Osteoblast (primary cell): ENCODE data around the gene WWC1. TPM values are rescaled to one million over a fixed set of nuclear protein-coding genes. Genes with fewer than 3 reads are reported as not detected.

Experiments
- DNase-seq: peaks from one replicate; pipeline ENCODE4 v3.0.0; 2011; ENCODE audit warnings: low spot score, mixed read lengths; ENCODE audit not compliant: insufficient read length; ENCODE audit errors: missing footprints
- H2AFZ ChIP-seq: 2 replicates; pipeline ENCODE4 v1.6.0; 2011; ENCODE audit warnings: mild to moderate bottlenecking, low read length
- H3K27ac ChIP-seq: 2 replicates; pipeline ENCODE4 v1.5.1; 2011; ENCODE audit warnings: mild to moderate bottlenecking, low read depth, low read length, moderate library complexity
- H3K27me3 ChIP-seq: 2 replicates; pipeline ENCODE4 v1.6.0; 2012; ENCODE audit warnings: mild to moderate bottlenecking, control low read depth, inconsistent platforms, low read length, moderate library complexity; ENCODE audit not compliant: insufficient read depth
- H3K36me3 ChIP-seq: 2 replicates; pipeline ENCODE4 v1.5.1; 2011; ENCODE audit warnings: mild to moderate bottlenecking, low read length, control low read depth, moderate library complexity; ENCODE audit not compliant: insufficient read depth
- H3K4me1 ChIP-seq: 2 replicates; pipeline ENCODE4 v1.5.1; 2011; ENCODE audit warnings: mild to moderate bottlenecking, low read length, control low read depth, moderate library complexity; ENCODE audit not compliant: insufficient read depth
- H3K4me2 ChIP-seq: 2 replicates; pipeline ENCODE4 v1.6.0; 2011; ENCODE audit warnings: mild to moderate bottlenecking, low read length; ENCODE audit not compliant: insufficient read depth
- H3K4me3 ChIP-seq: fragments of 200-600 bp; sonication (generic); 3 replicates; pipeline ENCODE4 v1.5.1; 2012; ENCODE audit warnings: mild to moderate bottlenecking, low read length, inconsistent platforms; ENCODE audit not compliant: insufficient read depth
- H3K79me2 ChIP-seq: 2 replicates; pipeline ENCODE4 v1.6.0; 2012; ENCODE audit warnings: mild to moderate bottlenecking, low read length, control low read depth, inconsistent platforms; ENCODE audit not compliant: insufficient read depth
- H3K9me3 ChIP-seq: 2 replicates; pipeline ENCODE4 v1.5.1; 2011; ENCODE audit warnings: low read depth, low read length, control low read depth
- H4K20me1 ChIP-seq: 2 replicates; pipeline ENCODE4 v1.6.0; 2012; ENCODE audit warnings: mild to moderate bottlenecking, low read length, control low read depth; ENCODE audit not compliant: insufficient read depth
- total RNA-seq: library from RNA; depleted of rRNA; stranded (reverse); fragments of >200 nt; gene quantifications from 2 replicates; pipeline ENCODE4 v1.2.3, GENCODE V29; 2012
- TF ChIP-seq, protein P1 (sequence below): IDR thresholded peaks from 2 replicates; pipeline ENCODE4 v1.5.1; 2011; ENCODE audit warnings: mild to moderate bottlenecking, low read depth, low read length, moderate library complexity; ENCODE audit errors: extremely low read depth

Gene WWC1
- total RNA-seq = 0.88 and 1.4 TPM in 2 replicates

GRCh38 chr5:168291342-168291963 lies at the start of gene WWC1:
TSS of gene WWC1 (plus strand) at chr5:168291645. CDS start at chr5:168292153, 508 bp downstream.
- Histone ChIP-seq H3K4me3 (peak within 1 kb of the TSS; percentile 70), H3K4me1 (peaks cover 14% of the 10 kb centered on the region), H3K27me3 (no peaks in the 10 kb centered on the region), H3K9me3 (no peaks in the 10 kb centered on the region), H3K4me2 (peak within 1 kb of the TSS; percentile 80), H3K27ac (no peak within 1 kb of the TSS), H3K79me2 (no peaks in the 10 kb centered on the region), H3K36me3 (no peaks in the 10 kb centered on the region), H4K20me1 (no peaks in the 10 kb centered on the region), H2AFZ (peak within 1 kb of the TSS; percentile 54)
- peak; percentile 95 for DNase-seq
- TF ChIP-seq, protein P1, sequence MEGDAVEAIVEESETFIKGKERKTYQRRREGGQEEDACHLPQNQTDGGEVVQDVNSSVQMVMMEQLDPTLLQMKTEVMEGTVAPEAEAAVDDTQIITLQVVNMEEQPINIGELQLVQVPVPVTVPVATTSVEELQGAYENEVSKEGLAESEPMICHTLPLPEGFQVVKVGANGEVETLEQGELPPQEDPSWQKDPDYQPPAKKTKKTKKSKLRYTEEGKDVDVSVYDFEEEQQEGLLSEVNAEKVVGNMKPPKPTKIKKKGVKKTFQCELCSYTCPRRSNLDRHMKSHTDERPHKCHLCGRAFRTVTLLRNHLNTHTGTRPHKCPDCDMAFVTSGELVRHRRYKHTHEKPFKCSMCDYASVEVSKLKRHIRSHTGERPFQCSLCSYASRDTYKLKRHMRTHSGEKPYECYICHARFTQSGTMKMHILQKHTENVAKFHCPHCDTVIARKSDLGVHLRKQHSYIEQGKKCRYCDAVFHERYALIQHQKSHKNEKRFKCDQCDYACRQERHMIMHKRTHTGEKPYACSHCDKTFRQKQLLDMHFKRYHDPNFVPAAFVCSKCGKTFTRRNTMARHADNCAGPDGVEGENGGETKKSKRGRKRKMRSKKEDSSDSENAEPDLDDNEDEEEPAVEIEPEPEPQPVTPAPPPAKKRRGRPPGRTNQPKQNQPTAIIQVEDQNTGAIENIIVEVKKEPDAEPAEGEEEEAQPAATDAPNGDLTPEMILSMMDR = no peak

GRCh38 chr5:168244838-168245559 lies 46.4 kb upstream of the WWC1 start:
- H3K4me1 ChIP-seq = peaks cover 13% of the 10 kb centered on the region
- peak; percentile 82 for DNase-seq
- peak overlapping the region; percentile 18 for H3K4me2 ChIP-seq
- H3K27ac ChIP-seq = no peak overlapping the region
- TF ChIP-seq, protein P1 = no peak
- H3K9me3 ChIP-seq = no peaks in the 10 kb centered on the region
- H3K79me2 ChIP-seq = no peaks in the 10 kb centered on the region
- no peaks in the 10 kb centered on the region for H3K27me3 ChIP-seq
- H2AFZ ChIP-seq = no peak overlapping the region
- no peaks in the 10 kb centered on the region for H3K36me3 ChIP-seq
- no peaks in the 10 kb centered on the region for H4K20me1 ChIP-seq
- H3K4me3 ChIP-seq = no peak overlapping the region

DNA sequence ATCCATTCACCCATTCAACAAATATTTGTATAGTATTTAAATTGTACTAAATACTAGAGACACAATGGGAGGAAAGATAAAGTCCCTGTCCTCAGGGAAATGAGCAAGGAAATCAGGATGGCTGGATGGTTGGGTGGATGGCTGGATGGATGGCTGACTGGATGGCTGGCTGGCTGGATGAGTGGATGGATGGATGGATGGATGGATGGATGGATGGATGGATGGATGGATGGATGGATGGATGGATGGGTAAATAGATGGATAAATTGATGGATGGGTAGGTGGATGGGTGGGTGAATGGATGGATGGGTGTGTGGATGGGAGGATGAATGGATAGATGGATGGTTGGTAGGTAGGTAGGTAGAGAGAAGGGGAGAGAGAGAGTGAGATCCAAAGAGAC lies 41.5 kb upstream of the WWC1 start:
- Histone ChIP-seq H3K79me2 (no peaks in the 10 kb centered on the region), H3K9me3 (no peaks in the 10 kb centered on the region), H4K20me1 (no peaks in the 10 kb centered on the region), H3K27ac (no peak overlapping the region), H3K27me3 (no peaks in the 10 kb centered on the region), H2AFZ (no peak overlapping the region), H3K4me2 (no peak overlapping the region), H3K4me1 (peaks cover 3% of the 10 kb centered on the region), H3K36me3 (no peaks in the 10 kb centered on the region), H3K4me3 (no peak overlapping the region)
- DNase-seq = no peak
- TF ChIP-seq, protein P1 = no peak

- Histone ChIP-seq H4K20me1 (no peaks in the 10 kb centered on the region), H3K36me3 (no peaks in the 10 kb centered on the region), H3K79me2 (no peaks in the 10 kb centered on the region), H2AFZ (no peak overlapping the region), H3K27me3 (no peaks in the 10 kb centered on the region), H3K27ac (no peak overlapping the region), H3K4me3 (no peak overlapping the region), H3K4me2 (no peak overlapping the region), H3K4me1 (no peaks in the 10 kb centered on the region), H3K9me3 (no peaks in the 10 kb centered on the region)
- TF ChIP-seq, protein P1 = no peak
- no peak for DNase-seq
Measured at GRCh38 chr5:168251259-168251658, 40.2 kb upstream of the WWC1 start.
